PFSK-1 (cell line): ENCODE measurements around the gene DNAJB2.

ENCODE experiments used
- FOXP2 ChIP-seq: optimal IDR thresholded peaks from 2 replicates; pipeline ENCODE3; 2011; ENCODE audit warnings: borderline replicate concordance, control low read depth, inconsistent platforms; ENCODE audit not compliant: insufficient read depth; ENCODE audit errors: extremely low read length, extremely low read depth
- POLR2AphosphoS5 ChIP-seq: IDR thresholded peaks from 2 replicates; pipeline ENCODE4 v1.6.1; 2012; ENCODE audit warnings: low read depth, mild to moderate bottlenecking, control low read depth, low read length, moderate library complexity
- SIN3A ChIP-seq: IDR thresholded peaks from 2 replicates; pipeline ENCODE4 v1.6.1; 2012; ENCODE audit warnings: mild to moderate bottlenecking, low read length, moderate library complexity, borderline replicate concordance; ENCODE audit not compliant: insufficient read depth
- TAF1 ChIP-seq: IDR thresholded peaks from 2 replicates; pipeline ENCODE4 v1.6.1; 2012; ENCODE audit warnings: low read length, control low read depth, borderline replicate concordance; ENCODE audit not compliant: insufficient read depth
- TF ChIP-seq, protein P1 (sequence below), 2 experiments: IDR thresholded peaks; 2 replicates each; pipeline versions ENCODE4 v1.6.1 to v1.8.0; 2011 to 2012; ENCODE audit warnings: low read depth in 2 of 2, low read length in 2 of 2, control low read depth in 1 of 2, inconsistent platforms in 1 of 2, mild to moderate bottlenecking in 1 of 2, moderate library complexity in 1 of 2; ENCODE audit not compliant: insufficient read depth in 1 of 2

Gene DNAJB2

DNA sequence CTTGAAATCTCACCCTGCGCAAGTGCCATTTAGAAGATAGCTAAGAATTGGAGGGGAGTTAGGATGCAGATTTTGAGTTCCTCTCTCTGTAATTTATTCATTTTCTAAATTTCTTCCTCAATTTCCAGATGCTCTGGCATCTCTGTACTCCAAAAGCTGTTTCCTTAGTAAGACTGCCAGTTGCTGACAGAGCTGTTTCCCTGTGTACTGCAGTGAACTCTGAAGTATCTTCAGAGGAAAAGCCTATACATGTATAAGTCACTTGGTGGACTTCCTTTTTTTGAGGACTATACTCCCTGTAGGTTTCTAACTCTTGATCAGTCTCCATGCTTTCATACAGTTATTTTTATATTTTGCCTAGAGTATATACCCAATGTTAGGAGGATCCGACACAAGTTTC lies 54.9 kb downstream of the DNAJB2 start:
- TF ChIP-seq SIN3A (no peak), FOXP2 (no peak), POLR2AphosphoS5 (no peak), TAF1 (no peak)
- TF ChIP-seq, protein P1, sequence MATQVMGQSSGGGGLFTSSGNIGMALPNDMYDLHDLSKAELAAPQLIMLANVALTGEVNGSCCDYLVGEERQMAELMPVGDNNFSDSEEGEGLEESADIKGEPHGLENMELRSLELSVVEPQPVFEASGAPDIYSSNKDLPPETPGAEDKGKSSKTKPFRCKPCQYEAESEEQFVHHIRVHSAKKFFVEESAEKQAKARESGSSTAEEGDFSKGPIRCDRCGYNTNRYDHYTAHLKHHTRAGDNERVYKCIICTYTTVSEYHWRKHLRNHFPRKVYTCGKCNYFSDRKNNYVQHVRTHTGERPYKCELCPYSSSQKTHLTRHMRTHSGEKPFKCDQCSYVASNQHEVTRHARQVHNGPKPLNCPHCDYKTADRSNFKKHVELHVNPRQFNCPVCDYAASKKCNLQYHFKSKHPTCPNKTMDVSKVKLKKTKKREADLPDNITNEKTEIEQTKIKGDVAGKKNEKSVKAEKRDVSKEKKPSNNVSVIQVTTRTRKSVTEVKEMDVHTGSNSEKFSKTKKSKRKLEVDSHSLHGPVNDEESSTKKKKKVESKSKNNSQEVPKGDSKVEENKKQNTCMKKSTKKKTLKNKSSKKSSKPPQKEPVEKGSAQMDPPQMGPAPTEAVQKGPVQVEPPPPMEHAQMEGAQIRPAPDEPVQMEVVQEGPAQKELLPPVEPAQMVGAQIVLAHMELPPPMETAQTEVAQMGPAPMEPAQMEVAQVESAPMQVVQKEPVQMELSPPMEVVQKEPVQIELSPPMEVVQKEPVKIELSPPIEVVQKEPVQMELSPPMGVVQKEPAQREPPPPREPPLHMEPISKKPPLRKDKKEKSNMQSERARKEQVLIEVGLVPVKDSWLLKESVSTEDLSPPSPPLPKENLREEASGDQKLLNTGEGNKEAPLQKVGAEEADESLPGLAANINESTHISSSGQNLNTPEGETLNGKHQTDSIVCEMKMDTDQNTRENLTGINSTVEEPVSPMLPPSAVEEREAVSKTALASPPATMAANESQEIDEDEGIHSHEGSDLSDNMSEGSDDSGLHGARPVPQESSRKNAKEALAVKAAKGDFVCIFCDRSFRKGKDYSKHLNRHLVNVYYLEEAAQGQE (IDR thresholded peaks at IDR 0.05; ENCODE audit: insufficient read depth in 1 of 2, low read depth in 2 of 2, low read length in 2 of 2) = no peak

DNA sequence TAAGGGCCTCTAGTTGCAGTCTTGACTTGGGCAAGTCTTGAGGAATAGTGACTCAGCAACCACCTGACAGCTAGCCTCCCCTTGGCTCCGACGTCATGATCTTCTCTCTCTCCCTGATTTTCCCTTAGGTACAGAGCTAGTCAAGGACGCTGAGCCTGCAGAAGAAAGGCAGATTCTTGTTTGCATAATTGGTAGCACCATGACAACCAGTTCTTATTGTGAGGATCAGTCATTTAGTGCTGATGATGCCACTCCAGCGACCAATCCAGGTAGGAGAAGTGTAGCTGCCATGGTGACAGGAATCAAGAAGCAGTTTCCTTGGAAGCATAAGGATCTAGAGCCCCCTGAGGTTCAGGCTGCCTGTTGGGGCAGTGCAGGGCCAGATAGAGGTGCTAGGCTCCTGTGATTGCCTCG lies 56.2 kb downstream of the DNAJB2 start:
- TF ChIP-seq SIN3A (no peak), POLR2AphosphoS5 (no peak), FOXP2 (no peak), TAF1 (no peak)
- TF ChIP-seq, protein P1 (IDR thresholded peaks at IDR 0.05; ENCODE audit: insufficient read depth in 1 of 2, low read depth in 2 of 2, low read length in 2 of 2) = no peak
